Measurements from ENCODE around the gene COL6A3. TPM values are rescaled to one million over a fixed set of nuclear protein-coding genes. Genes with fewer than 3 reads are reported as not detected.

The COL6A3 gene
- total RNA-seq, 1 experiment from 2014 or later: 1.2 TPM

GRCh38 chr2:237374284-237375060 is 39.5 kb downstream of the COL6A3 start:
- no peak overlapping the region for H3K27ac ChIP-seq (ENCODE audit: low read depth, low read length)
- ChIA-PET RAD21 (ENCODE audit: low non-redundant PET in 1 of 2, low total read pairs in 2 of 2, uncharacterized antibody in 2 of 2, unreplicated experiment in 2 of 2) (no interaction called here), CTCF (no interaction called here), POLR2A (no interaction called here)
- no peaks in the 10 kb centered on the region for H3K36me3 ChIP-seq (ENCODE audit: control insufficient read depth in 1 of 2, insufficient read depth in 2 of 2, low read length in 2 of 2)
- intact Hi-C loops (cut with micrococcal nuclease): no loop called here
- H3K4me1 ChIP-seq (ENCODE audit: control insufficient read depth in 1 of 2, insufficient read depth in 2 of 2, low read length in 2 of 2): no peaks in the 10 kb centered on the region
- no TSS peak for BruUV-seq (replicated peaks)
- H3K27me3 ChIP-seq (ENCODE audit: insufficient read depth, low read length): peaks cover 43% of the 10 kb centered on the region
- H3K9me2 ChIP-seq (ENCODE audit: insufficient read depth): no peaks in the 10 kb centered on the region
- H3K79me2 ChIP-seq (ENCODE audit: insufficient read depth, low read length): no peaks in the 10 kb centered on the region
- H3K9ac ChIP-seq (ENCODE audit: low read length): no peak overlapping the region
- no peak overlapping the region for H2AFZ ChIP-seq (ENCODE audit: low read depth, low read length, poor library complexity, severe bottlenecking)
- no peak for ATAC-seq
- H3K9me3 ChIP-seq (ENCODE audit: control insufficient read depth in 1 of 2, insufficient read depth in 1 of 2, low read depth in 1 of 2, low read length in 2 of 2): no peaks in the 10 kb centered on the region
- no peak for DNase-seq (ENCODE audit: low read depth, low spot score)
- no peaks in the 10 kb centered on the region for H4K20me1 ChIP-seq (ENCODE audit: insufficient read depth)
- TF ChIP-seq RAD21 (IDR thresholded peaks at IDR 0.05; ENCODE audit: low read depth) (no peak), SRF (IDR thresholded peaks at IDR 0.05; ENCODE audit: low read depth) (no peak), TCF7L2 (IDR thresholded peaks at IDR 0.05; ENCODE audit: borderline replicate concordance, extremely low read depth, insufficient read depth, insufficient read length) (no peak), ZFX (IDR thresholded peaks at IDR 0.05) (no peak), SP1 (IDR thresholded peaks at IDR 0.05; ENCODE audit: low read depth) (no peak), YY1 (IDR thresholded peaks at IDR 0.05; ENCODE audit: extremely low read depth, insufficient replicate concordance, low read depth, low read length) (no peak), POLR2A (IDR thresholded peaks at IDR 0.05; ENCODE audit: borderline replicate concordance, extremely low read depth, insufficient read depth, insufficient read length) (no peak), POLR2AphosphoS5 (IDR thresholded peaks at IDR 0.05; ENCODE audit: low read depth, low read length) (no peak)
- no peak overlapping the region for H3K4me3 ChIP-seq (replicated peaks in 1 of 2; ENCODE audit: low read depth in 1 of 2, low read length in 2 of 2)
- no peak overlapping the region for H3K4me2 ChIP-seq (ENCODE audit: low read length)

DNA sequence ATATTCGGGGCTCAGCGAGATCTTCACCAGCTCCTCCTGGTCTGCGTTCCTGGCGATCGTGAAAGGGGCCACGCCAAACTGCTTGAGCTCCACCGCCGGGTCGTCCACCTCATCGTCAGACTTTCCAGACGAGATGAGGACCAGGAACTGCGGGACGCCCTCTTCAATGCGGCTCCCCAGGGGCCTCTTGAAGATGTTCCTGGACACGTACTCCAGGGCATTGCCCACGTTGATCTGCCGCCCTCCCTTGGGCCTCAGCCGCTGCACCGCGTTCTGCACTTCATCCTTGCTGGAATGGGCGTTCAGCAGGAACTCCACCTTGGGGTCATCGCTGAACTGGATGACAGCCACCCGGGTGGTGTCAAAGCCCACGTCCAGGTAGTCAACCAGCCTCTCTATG is 42.1 kb downstream of the COL6A3 start:
- H3K9me3 ChIP-seq (ENCODE audit: control insufficient read depth in 1 of 2, insufficient read depth in 1 of 2, low read depth in 1 of 2, low read length in 2 of 2): no peaks in the 10 kb centered on the region
- no TSS peak for BruUV-seq (replicated peaks)
- H3K36me3 ChIP-seq (ENCODE audit: control insufficient read depth in 1 of 2, insufficient read depth in 2 of 2, low read length in 2 of 2): no peaks in the 10 kb centered on the region
- no peak for DNase-seq (ENCODE audit: low read depth, low spot score)
- ChIA-PET CTCF (no interaction called here), RAD21 (ENCODE audit: low non-redundant PET in 1 of 2, low total read pairs in 2 of 2, uncharacterized antibody in 2 of 2, unreplicated experiment in 2 of 2) (no interaction called here), POLR2A (no interaction called here)
- TF ChIP-seq, protein P1, sequence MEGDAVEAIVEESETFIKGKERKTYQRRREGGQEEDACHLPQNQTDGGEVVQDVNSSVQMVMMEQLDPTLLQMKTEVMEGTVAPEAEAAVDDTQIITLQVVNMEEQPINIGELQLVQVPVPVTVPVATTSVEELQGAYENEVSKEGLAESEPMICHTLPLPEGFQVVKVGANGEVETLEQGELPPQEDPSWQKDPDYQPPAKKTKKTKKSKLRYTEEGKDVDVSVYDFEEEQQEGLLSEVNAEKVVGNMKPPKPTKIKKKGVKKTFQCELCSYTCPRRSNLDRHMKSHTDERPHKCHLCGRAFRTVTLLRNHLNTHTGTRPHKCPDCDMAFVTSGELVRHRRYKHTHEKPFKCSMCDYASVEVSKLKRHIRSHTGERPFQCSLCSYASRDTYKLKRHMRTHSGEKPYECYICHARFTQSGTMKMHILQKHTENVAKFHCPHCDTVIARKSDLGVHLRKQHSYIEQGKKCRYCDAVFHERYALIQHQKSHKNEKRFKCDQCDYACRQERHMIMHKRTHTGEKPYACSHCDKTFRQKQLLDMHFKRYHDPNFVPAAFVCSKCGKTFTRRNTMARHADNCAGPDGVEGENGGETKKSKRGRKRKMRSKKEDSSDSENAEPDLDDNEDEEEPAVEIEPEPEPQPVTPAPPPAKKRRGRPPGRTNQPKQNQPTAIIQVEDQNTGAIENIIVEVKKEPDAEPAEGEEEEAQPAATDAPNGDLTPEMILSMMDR (IDR thresholded peaks at IDR 0.05 in 2 of 3, conservative IDR thresholded peaks at IDR 0.05 in 1 of 3; ENCODE audit: borderline replicate concordance in 1 of 3, insufficient read depth in 1 of 3, low read depth in 2 of 3, low read length in 2 of 3): no peak
- TF ChIP-seq ELF1 (IDR thresholded peaks at IDR 0.05; ENCODE audit: borderline replicate concordance, low read depth): no peak
- TF ChIP-seq ZBTB33 (IDR thresholded peaks at IDR 0.05; ENCODE audit: extremely low read depth, insufficient replicate concordance, low read length): no peak
- no peak for TF ChIP-seq YY1 (IDR thresholded peaks at IDR 0.05; ENCODE audit: extremely low read depth, insufficient replicate concordance, low read depth, low read length)
- H3K79me2 ChIP-seq (ENCODE audit: insufficient read depth, low read length): no peaks in the 10 kb centered on the region
- H4K20me1 ChIP-seq (ENCODE audit: insufficient read depth): no peaks in the 10 kb centered on the region
- H3K9ac ChIP-seq (ENCODE audit: low read length): no peak overlapping the region
- no peak overlapping the region for H3K4me2 ChIP-seq (ENCODE audit: low read length)
- no peak overlapping the region for H3K27ac ChIP-seq (ENCODE audit: low read depth, low read length)
- H2AFZ ChIP-seq (ENCODE audit: low read depth, low read length, poor library complexity, severe bottlenecking): no peak overlapping the region
- H3K4me1 ChIP-seq (ENCODE audit: control insufficient read depth in 1 of 2, insufficient read depth in 2 of 2, low read length in 2 of 2): no peaks in the 10 kb centered on the region
- intact Hi-C loops (cut with micrococcal nuclease): no loop called here
- H3K27me3 ChIP-seq (ENCODE audit: insufficient read depth, low read length): peaks cover 21% of the 10 kb centered on the region
- H3K4me3 ChIP-seq (replicated peaks in 1 of 2; ENCODE audit: low read depth in 1 of 2, low read length in 2 of 2): no peak overlapping the region
- no peaks in the 10 kb centered on the region for H3K9me2 ChIP-seq (ENCODE audit: insufficient read depth)
- ATAC-seq: no peak
